ENCODE data around the gene TLNRD1.

TLNRD1 gene

DNA sequence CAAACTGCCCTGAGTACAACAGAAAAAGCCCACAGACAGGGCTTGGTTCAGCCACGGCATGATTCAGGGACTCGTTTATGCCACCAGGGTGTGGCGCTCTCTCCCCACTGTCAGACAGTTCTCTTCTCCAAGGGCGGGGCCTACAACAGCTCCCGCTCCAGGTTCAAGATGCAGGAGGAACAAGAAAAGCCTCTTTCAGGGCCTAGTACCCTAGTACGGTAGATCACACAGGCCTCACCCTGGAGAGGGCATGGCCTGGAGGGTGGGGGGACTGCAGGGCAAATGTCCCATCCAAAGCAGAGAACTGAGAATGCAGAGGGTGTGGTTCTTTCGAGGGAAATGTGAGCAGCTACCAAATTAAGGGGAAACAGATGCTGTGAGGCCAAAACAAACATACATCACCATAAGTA lies 23.1 kb upstream of the TLNRD1 start:
- no peak for DNase-seq (ENCODE audit: low read depth, low spot score)

DNA sequence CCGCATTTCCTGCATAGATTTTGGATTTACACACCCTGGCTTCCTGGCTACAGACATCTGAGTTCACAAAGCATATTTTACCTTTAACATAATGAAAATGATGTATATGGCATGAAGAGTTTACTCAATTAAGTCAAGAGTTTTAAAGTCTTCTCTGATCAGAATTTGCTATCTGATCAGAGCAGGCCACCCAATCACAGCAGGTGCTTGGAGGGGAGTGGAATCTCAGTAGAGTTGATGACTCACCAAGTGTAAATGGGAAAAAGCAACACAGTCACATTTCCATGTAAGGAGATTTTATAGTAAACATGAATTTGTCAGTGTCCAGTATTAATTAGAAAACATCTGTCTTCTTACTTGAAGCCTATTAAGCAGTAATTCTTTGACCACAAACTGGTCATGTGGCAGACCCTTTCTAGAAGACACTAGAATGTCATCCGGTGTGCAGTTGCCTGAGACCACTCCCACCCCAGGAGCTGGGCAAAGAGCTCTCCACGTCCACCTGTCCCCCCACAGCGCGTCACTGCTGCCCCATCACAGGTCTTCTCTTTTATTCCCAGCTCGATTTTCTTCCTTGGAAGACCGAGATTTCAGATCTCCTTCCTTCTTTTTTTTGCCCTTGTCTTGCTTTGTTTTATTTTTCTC lies 21.9 kb upstream of the TLNRD1 start:
- DNase-seq (ENCODE audit: low read depth, low spot score), result no peak

DNA sequence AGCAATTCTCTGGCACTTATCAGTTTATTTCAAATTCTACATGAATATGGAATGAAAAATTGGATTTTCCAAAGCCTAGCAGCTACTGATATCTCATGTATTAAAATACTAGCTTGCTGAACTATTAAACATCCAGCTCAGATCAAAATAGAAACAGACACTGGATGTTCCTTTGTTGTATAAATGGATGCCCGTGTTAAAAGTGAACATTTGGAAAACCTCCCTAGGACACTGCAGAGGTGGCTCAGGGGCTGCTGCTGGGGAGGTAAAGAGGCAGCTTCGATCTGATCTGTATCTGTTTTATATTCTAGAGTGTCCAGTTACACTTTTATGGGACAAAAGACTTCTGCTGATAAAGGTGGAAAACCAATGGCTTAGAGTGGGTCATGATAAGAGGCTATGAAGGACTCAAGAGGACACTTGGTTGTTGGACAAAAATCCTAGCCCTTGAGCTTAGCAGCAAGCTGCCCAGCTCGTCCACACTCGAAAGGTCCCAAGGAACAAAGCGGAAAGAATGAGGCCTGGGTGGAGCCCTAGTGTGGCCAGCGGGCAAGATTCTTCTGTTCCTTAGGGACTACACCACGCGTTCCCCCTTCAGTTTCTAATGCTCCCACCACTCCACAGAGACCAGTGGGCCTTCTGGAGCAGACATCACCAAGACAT lies 21.1 kb upstream of the TLNRD1 start:
- no peak for DNase-seq (ENCODE audit: low read depth, low spot score)

DNA sequence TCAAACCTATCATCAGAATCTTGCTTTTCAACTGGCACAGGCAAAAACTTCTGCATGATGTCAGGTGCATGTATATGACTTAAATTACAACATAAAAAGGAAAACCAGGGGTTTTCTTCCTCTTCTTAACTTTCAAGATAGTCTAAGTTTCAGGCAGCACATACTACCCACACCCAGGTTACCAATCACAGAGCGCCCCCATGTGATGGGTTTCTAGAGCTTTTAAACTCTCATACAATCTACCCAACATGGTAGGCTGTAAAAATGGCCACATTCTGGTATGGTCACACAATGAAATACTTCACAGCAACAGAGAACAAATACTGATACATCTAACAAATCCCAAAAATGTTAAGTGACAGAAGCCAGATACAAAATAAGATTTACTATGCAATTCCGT lies 18.5 kb upstream of the TLNRD1 start:
- DNase-seq (ENCODE audit: low read depth, low spot score), result no peak

DNA sequence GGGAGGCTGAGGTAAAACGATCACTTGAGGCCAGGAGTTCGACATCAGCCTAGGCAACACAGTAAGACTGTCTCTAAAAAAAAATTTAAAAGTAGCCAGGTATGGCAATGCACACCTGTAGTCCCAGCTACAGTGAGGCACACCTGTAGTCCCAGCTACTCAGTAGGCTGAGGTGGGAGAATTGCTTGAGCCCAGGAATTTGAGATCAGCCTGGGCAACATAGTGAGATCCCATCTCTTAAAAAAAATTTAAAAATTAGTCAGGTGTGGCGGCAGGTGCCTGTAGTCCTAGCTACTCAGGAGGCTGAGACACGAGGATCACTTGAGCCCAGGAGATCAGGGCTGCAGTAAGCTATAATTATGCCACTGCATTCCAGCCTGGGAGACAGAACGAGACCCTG lies 17.9 kb upstream of the TLNRD1 start:
- no peak for DNase-seq (ENCODE audit: low read depth, low spot score)

DNA sequence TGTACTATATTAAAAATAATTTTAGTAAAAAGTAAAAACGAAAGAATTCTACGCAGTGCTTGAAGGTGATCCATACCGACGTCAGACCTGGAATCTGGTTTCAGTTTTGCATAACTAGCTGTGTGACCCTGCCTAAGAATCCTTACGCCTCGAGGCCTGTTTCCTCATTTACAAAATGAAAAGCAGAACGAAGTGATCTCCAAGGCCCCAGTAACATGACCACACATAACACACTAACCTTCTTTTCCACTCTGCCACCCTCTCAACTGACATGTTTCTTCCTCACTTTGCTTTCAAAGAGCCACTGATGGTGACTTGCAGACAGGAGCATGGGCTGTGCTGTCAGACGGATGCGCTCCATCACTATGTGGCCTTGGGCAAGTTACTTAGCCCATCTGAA lies 15.9 kb upstream of the TLNRD1 start:
- no peak for DNase-seq (ENCODE audit: low read depth, low spot score)

DNA sequence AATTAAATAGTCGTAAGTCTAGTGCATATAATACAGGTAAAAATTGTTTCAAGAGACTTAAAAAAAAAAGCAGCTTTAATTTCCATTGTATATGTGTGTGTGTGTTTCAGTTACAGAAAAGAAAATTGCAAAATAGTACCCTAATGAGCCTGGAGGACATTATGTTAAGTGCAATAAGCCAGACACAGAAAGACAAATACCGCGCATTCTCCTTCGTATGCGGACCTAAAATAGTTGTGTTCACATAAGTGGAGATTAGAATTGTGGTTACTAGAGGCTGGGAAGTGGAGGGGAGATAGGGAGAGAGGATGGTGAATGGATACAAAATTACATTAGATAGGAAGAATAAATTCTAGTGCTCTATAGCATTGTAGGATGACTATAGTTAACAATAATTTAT lies 14.7 kb upstream of the TLNRD1 start:
- no peak for DNase-seq (ENCODE audit: low read depth, low spot score)

DNA sequence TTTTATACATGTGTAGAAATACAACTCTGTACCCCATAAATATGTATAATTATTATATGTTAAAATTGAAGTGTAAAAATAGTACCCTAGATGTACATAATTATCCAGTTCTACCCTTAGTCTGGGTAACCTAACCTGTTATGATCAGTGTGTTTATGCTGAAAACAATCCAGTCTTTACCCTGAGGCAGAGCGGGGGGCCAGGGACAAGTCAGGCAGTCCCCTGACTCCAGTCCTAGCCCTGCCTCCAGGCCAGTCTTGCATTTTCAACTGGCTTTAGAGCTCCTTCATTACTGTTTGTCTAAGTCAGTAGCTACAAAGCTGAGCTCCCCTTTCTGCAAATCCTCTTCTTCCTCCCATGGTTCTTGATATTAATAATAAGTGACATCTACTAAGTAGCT lies 14.2 kb upstream of the TLNRD1 start:
- DNase-seq (ENCODE audit: low read depth, low spot score), result no peak

DNA sequence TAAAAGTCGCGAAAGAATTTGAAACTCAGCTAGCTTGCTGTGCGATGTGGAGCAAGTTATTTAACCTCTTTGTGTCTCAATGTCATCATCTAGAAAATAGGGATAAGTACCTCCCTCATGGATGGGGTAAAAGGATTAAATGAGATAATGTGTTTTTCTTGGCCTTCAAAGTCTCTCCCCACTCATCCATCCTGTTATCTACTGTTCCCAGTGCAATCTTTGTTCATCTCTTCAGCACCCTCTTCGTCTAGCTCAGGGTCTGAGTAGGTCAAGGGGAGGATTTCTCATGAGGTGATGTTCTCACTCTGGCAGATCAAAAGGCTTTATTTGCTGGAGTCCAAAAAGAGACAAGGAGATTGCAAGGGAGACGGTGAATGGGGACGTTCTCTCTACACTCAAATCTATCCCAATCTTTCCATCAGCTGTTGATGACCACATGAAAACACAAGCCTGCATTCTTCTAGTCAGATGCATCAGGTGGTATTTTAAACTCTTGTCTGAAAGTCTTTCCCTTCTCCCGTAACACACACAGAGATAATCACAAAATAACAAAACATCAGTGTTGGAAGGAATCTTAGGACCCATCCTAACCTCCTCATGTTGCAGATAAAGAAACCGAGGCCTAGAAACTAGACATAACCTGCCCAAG lies 12.5 kb upstream of the TLNRD1 start:
- DNase-seq (ENCODE audit: low read depth, low spot score), result no peak

DNA sequence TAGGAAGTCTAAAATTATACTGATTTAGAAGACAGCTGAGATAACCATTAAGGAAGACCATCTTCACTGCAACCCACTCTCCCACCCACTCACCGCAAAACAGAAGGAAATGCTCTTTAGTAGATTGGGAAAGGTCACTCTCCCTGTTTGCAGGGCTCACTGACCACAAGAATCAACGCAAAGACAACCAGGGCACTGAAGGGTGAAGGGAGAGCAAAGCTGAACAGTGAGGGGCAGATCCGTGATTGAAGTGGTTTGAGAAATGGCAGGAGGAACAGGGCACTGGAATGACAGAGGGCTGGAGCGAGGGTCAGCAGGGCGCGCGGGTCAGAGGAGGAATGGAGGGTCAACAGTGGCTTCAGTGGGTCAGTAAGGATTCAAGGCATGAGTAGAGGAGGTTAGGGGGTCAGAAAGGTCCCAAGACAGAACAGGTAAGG lies 11.6 kb upstream of the TLNRD1 start:
- no peak for DNase-seq (ENCODE audit: low read depth, low spot score)

DNA sequence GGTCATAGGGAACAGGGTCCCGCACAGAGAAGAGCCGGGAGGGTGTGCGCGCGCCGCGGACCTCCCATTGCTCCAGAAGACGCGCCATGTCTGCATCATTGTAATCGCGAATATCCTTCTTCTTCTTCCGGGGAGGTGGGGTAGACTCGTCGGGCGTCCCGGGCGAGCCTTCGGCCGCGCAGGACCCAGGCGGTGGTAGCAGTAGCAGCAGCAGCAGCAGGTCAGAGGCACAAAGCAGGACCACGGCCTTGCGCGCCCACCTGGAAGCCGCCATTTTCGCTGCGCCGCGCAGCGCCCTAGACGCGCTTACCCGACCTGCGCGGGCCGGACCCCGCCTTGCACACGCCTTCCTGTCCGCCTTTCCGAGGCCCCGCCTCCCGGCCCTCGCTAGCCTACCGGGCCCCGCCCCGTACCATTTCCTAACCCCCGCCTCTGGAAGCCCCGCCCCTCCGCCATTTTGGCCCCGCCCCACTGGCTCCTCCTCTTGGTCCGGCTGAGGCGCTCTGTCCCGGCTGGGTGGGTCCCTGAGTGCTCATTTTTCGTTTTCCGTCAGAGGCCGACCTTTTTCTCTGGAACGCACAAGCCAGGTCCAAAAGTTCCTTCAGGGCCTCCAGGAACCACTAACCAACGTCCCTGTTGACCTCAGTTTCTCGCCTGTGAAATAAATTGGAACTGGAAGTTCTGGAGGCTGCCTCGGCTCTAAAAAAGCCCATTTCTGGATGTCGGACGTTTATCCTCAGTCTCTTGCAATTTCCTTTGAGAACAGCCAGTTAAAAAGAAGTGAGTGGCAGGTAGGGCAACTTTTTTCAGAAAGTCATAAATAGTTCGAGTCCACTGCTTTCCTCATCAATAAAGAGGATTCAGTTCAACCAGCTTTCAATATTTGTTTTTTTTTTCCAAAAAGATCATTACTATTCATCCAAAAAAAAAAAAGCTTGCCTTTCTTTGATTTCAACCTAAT lies 10.9 kb upstream of the TLNRD1 start, which contains the start of gene MESD:
Gene MESD, minus strand, starts transcription at position 302 of the 961 bp plus-strand sequence. Its CDS starts 28 bp downstream, at position 274.
- peak; percentile 91 for DNase-seq (ENCODE audit: low read depth, low spot score)

DNA sequence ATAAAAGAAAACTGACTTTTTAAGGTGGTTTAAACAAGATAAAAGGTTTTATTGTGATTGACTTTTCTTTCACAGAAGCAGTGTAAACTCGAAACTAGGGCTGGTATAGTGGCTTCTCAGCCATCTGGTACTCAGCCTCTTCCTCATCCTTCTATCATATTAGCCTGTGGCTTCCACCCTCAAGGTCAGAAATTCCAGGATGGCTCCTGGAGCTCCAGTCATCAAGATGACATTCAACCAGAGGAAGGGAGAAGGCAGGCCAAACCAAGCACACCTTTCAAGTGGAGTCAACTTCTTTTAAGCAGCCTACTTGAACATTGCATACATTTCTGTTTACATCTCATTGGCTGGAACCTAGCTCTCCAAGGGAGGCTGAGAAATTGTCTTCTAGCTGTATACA lies 9.8 kb upstream of the TLNRD1 start:
- no peak for DNase-seq (ENCODE audit: low read depth, low spot score)

DNA sequence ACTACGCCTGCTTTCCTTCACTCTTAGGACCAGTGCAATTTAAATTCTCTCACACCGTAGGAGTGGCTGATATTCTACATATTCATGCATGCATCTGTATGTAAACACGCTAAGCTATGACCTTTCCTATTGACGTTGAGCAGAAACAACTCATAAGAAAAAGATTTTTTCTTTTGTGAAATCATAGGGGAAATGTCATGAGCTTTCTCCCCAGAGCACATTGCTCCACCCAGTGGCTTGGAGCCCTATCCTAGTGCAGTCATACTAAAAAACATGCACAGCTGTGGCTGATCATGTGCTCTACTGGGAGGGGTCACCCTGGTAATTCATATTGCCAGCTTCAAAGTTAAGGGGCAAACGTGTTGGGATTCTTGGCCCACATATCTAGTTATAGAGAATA lies 9.3 kb upstream of the TLNRD1 start:
- DNase-seq (ENCODE audit: low read depth, low spot score), result no peak

DNA sequence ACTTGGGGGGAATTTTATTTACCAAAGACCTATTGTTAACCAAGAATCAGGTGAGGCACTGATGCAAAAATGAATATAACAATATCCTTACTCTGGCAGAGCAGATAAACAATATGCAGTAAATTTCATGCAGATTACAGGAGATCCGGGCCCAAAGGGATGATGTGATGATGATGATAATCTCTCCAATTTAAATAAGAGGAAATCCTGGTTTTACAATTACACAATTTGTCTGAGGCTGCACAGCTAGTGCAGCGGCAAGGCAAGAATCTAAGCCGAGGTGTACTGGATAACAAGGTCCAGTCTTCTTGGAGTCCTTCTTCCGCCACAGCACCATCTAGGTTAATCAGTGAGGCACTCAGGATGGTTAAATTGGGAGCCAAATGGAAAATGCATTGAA lies 8.7 kb upstream of the TLNRD1 start:
- DNase-seq (ENCODE audit: low read depth, low spot score), result no peak

DNA sequence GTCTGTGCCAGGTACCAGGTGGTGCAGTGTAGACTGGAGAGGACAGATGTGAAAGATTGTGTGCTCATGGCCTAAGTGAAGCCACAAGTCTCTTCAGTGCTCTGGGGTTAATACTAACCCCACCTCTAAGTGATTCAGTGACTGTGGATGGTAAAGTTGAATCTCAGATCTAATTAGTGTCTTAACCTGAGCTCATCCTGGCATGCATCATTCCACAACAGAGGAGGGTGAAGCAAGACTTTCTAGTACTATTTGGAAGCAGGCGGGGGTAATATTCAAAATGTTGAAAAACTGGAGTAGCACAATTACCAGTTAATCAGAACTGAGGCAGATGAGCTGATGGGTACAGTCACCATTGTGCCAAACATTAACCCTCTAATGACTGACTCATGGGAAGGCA lies 8.3 kb upstream of the TLNRD1 start:
- no peak for DNase-seq (ENCODE audit: low read depth, low spot score)

DNA sequence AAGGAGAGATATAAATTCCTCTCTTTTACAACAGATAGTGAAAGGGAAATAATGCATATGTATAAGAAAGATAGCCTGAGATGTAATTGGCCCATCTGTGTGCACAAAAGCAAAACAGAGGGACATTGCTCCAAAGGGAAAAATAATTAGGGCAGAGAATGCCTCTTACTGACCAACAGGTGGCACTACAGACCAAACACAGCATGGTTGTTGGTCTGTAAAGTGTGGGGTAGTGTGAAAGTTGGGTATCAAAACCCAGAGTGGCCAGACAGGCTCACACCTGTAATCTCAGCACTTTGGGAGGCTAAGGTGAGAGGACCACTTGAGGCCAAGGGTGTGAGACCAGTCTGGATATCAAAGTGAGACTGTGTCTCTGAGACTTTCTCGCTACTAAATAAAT lies 4.5 kb upstream of the TLNRD1 start:
- DNase-seq (ENCODE audit: low read depth, low spot score), result no peak

DNA sequence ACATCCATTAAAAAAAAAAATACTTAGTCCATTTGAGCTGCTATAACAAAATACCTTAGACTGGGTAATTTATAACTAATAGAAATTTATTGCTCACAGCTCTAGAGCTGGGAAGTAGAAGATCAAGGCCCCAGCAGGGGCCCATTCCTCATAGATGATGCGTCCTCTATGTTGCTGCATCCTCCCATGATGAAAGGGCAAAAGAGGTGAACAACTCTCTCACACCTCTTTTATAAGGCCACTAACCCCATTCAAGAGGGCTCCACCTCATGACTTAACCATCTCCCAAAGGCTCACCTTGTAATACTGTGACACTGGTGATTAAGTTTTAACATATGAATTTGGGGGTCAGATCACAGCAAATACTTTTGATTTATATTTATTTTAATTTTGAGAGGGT lies 3.0 kb upstream of the TLNRD1 start:
- DNase-seq (ENCODE audit: low read depth, low spot score), result no peak

DNA sequence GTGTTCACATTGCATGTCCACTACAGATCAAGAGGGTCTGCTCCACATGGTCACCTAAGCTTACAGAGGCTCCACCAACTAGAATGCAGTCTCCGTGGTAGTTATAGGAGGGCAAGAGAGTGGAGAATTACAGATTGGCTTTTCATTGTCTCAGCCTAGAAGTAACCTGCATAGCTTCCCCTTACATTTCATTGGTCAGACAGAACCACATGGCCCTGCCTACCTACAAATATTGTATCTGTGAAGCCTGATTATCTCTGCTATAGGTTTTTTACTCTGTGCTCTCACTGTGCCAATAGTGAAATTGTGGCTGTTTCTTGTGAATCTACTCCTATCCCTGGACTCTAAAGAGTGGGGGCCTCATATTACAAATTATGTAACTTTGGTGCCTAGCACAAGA lies 2.5 kb upstream of the TLNRD1 start:
- no peak for DNase-seq (ENCODE audit: low read depth, low spot score)

DNA sequence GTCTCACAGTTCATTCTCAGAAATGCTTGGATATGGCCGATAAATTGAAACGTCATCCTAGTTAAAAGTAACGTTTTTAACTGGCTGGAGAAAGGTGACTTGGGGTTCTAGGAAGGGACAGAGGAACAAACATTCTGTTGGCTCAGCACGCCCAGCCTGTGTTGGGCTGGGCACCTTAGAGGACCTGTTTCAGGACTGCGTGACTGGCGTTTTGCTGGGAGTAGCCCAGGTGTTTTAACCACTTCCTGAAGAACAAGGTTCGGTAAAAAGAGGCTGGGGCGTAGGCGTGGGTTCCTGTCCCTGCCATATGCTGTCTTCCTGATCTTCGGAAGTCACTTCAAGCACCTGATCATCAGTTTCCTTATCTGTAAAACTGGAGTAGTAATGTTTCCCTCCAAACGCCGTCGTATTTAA lies 1.1 kb upstream of the TLNRD1 start:
- peak; percentile 21 for DNase-seq (ENCODE audit: low read depth, low spot score)

DNA sequence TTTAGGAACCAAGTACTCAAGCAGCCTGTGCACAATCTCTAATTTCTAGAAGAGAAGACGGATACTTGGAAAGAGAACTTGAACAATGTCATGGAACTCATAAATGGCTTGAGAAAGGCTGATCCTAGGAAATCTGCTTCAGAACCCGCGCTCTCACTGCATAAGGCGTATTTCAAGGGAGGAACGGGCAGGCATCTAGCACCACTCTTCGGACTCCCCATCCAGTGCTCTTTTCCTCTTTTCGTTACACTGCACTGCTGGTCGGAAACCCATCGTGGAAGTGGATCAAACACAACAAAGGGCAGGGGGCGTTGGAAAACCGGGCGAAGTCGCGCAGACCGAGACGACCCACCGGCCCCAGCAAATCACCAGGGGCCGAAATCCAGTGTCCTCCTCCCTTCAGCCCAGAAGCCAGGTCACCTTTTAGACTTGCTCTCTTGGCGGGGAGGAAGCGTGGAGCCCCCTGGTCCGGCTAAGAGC lies 539 bp upstream of the TLNRD1 start:
- no peak for DNase-seq (ENCODE audit: low read depth, low spot score)

DNA sequence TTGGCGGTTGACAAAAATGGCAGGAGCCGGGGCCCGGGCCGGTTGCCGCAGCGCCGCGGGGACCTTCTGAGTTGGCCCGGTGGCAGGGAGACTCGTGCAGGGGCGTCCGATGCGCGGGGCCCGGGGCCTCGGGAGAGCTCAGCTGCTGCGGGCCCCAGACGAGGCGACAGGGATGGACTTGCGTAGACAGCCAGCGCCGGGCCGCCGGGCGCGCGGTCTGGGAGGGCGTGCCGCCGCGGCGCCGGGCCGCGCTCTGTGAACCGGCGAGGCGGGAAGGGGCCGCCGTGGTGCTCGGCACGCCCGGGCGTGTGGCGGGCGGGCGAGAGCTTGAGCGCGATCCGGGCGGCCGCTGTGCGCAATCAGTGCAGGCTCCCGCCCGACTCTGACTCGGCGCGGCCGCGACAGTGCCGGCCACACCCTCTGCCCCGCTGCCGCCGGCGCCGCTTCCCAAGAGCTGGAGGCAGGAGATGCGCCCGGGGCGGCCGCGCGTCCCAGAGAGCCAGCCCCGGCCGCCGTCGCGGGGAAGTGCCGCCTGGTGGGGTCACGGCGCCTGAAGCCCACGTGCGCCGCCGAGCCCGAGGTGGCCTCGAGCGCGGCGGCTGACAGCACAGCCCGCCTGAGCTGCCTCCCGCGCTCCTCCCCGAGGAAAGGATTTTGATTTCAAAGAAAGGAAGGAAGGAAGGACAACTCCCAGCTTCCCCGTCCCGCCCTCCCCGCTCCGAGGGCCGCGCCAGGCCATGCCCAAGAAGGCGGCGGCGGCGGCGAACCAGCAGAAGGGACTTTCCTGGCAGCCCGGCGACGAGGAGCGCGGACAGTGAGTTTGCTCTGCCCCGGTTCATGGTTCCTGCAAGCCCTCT lies 657 bp downstream of the TLNRD1 start:
- DNase-seq (ENCODE audit: low read depth, low spot score), result peak; percentile 13

All from activated CD4-positive, CD25-positive, alpha-beta regulatory T cell treated with anti-CD3 and anti-CD28 coated beads, Interleukin-2, amount 50 U/mL, for 16 hours (primary cell).